ENCODE data around the gene KCNK18.
A peak's percentile ranks its signal among the peaks of the same experiment; 100 is the strongest.

Gene KCNK18

GRCh38 chr10:117174439-117175214 is 22.7 kb upstream of the KCNK18 start:
- peak; percentile 93 for ATAC-seq
- no peak for TF ChIP-seq TCF4 (CRISPR knock-in tag; IDR thresholded peaks at IDR 0.05; ENCODE audit: borderline replicate concordance)
- no peak for TF ChIP-seq CSRNP3 (CRISPR knock-in tag; IDR thresholded peaks at IDR 0.05)
- no peak for TF ChIP-seq ZC3H10 (CRISPR knock-in tag; IDR thresholded peaks at IDR 0.05)
- no peak for TF ChIP-seq ZFP30 (CRISPR knock-in tag; IDR thresholded peaks at IDR 0.05)
- no peak for TF ChIP-seq CREB5 (CRISPR knock-in tag; IDR thresholded peaks at IDR 0.05; ENCODE audit: low read depth)
- no peak for TF ChIP-seq ISL1 (CRISPR knock-in tag; IDR thresholded peaks at IDR 0.05)
- no peak for TF ChIP-seq BACH2 (CRISPR knock-in tag; IDR thresholded peaks at IDR 0.05; ENCODE audit: borderline replicate concordance)

GRCh38 chr10:117175215-117175900 is 21.9 kb upstream of the KCNK18 start:
- TF ChIP-seq ZFP3 (CRISPR knock-in tag; IDR thresholded peaks at IDR 0.05) (no peak), CSRNP3 (CRISPR knock-in tag; IDR thresholded peaks at IDR 0.05) (no peak), TSHZ2 (CRISPR knock-in tag; IDR thresholded peaks at IDR 0.05) (no peak), PATZ1 (CRISPR knock-in tag; IDR thresholded peaks at IDR 0.05; ENCODE audit: borderline replicate concordance) (no peak)
- peak; percentile 76 for ATAC-seq

- peak; percentile 79 for ATAC-seq
- TF ChIP-seq PPARA (CRISPR knock-in tag; IDR thresholded peaks at IDR 0.05; ENCODE audit: borderline replicate concordance) = no peak
- no peak for TF ChIP-seq ZNF70 (CRISPR knock-in tag; IDR thresholded peaks at IDR 0.05)
- TF ChIP-seq ZNF8 (CRISPR knock-in tag; IDR thresholded peaks at IDR 0.05) = no peak
- no peak for TF ChIP-seq CSRNP3 (CRISPR knock-in tag; IDR thresholded peaks at IDR 0.05)
- TF ChIP-seq ESRRG (CRISPR knock-in tag; IDR thresholded peaks at IDR 0.05) = no peak
- no peak for TF ChIP-seq ZFP3 (CRISPR knock-in tag; IDR thresholded peaks at IDR 0.05)
- no peak for TF ChIP-seq POU6F1 (CRISPR knock-in tag; IDR thresholded peaks at IDR 0.05; ENCODE audit: borderline replicate concordance, low read depth)
- no peak for TF ChIP-seq RARB (CRISPR knock-in tag; IDR thresholded peaks at IDR 0.05)
- TF ChIP-seq OSR1 (CRISPR knock-in tag; IDR thresholded peaks at IDR 0.05) = no peak
- TF ChIP-seq ARNTL (CRISPR knock-in tag; IDR thresholded peaks at IDR 0.05; ENCODE audit: borderline replicate concordance, low read depth) = no peak
- TF ChIP-seq TCF4 (CRISPR knock-in tag; IDR thresholded peaks at IDR 0.05; ENCODE audit: borderline replicate concordance) = no peak
- no peak for TF ChIP-seq GLIS3 (CRISPR knock-in tag; IDR thresholded peaks at IDR 0.05)
- no peak for TF ChIP-seq PATZ1 (CRISPR knock-in tag; IDR thresholded peaks at IDR 0.05; ENCODE audit: borderline replicate concordance)
These were observed 21.3 kb upstream of the KCNK18 start for GRCh38 chr10:117175901-117176534.
